Fibroblast of villous mesenchyme (primary cell): Measurements from ENCODE around the gene KCNIP1. TPM values are rescaled to one million over a fixed set of nuclear protein-coding genes. Genes with fewer than 3 reads are reported as not detected.

Experiments used
- DNase-seq: peaks from one replicate; pipeline ENCODE4 v3.0.0-alpha.2; 2010; ENCODE audit warnings: low read depth
- H3K4me3 ChIP-seq: 2 replicates; pipeline ENCODE4 v1.5.1; 2011; ENCODE audit warnings: low read depth, mild to moderate bottlenecking, low read length
- total RNA-seq: library from RNA; depleted of rRNA; stranded (reverse); fragments of >200 nt; gene quantifications from 2 replicates; pipeline ENCODE4 v1.2.3, GENCODE V29; 2012
- TF ChIP-seq, protein P1 (sequence below): IDR thresholded peaks from 2 replicates; pipeline ENCODE4 v1.5.1; 2012; ENCODE audit warnings: low read depth, mild to moderate bottlenecking, low read length; ENCODE audit not compliant: insufficient read depth

The KCNIP1 gene
- total RNA-seq, 1 donor = not detected

DNA sequence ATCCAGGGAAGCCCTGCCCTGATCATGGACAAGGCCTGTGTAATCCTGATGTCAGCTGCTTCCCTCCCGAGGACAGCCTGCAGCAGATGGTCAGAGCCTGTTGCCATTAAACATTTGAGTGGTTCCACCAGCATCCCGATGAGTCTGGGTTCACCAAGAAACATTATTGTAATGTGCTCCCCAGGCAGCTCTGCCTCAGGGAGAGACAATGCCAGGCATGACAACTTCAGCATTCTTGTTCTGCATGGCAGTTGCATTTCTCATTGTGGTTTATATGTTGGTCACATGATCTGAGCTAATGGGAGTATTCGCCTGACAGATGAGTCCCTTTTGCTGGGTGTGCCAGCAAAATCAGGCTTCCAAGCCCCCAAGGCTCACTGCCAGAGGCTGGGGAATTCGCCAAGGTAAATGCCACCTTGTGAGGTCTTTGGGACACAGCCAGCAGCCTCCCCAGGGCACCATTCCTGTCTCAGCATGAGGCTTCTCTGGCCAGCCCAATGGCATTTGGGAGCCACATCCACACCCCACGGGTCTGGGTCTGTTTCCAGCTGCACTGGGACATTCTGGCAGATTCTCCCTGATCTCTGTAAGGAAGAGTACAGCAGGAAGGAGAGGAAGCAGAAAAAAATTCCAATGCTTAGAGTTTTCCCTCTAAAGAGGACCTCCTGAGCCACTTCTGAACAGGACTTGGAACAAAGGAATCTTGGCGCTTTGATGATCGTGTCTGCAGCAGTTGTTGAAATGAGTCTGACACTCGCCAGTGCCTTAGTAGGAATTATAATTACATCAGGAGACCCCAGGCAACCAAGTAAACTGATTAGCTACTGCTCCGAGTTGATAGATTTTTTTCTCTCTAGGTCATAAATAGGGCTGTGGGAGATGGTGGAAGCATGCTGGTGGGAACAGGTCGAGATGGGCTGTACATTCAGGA lies 18.7 kb downstream of the KCNIP1 start:
- TF ChIP-seq, protein P1, sequence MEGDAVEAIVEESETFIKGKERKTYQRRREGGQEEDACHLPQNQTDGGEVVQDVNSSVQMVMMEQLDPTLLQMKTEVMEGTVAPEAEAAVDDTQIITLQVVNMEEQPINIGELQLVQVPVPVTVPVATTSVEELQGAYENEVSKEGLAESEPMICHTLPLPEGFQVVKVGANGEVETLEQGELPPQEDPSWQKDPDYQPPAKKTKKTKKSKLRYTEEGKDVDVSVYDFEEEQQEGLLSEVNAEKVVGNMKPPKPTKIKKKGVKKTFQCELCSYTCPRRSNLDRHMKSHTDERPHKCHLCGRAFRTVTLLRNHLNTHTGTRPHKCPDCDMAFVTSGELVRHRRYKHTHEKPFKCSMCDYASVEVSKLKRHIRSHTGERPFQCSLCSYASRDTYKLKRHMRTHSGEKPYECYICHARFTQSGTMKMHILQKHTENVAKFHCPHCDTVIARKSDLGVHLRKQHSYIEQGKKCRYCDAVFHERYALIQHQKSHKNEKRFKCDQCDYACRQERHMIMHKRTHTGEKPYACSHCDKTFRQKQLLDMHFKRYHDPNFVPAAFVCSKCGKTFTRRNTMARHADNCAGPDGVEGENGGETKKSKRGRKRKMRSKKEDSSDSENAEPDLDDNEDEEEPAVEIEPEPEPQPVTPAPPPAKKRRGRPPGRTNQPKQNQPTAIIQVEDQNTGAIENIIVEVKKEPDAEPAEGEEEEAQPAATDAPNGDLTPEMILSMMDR = no peak
- H3K4me3 ChIP-seq = no peak overlapping the region
- DNase-seq = no peak

DNA sequence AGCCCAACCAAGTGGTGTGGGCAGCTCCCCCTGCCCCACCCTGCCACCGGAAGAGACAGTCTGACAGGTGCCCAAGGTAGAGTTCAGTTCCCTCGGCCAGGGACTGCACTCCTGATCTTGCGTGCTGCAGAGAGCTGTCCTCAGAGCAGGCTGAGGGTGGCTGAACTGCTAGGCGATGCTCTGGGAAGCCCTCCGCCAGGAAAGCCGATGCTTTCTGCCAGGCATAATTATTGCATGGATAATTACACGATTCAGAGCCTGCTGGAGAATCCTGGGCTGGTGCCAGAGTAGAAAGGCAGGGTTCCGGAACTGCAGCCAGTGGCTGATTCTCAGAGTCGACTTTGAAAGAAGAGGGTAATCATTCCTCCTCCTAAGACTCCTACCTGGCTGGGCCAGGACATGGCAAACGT lies 19.3 kb downstream of the KCNIP1 start:
- no peak overlapping the region for H3K4me3 ChIP-seq
- DNase-seq = no peak
- TF ChIP-seq, protein P1 = no peak

DNA sequence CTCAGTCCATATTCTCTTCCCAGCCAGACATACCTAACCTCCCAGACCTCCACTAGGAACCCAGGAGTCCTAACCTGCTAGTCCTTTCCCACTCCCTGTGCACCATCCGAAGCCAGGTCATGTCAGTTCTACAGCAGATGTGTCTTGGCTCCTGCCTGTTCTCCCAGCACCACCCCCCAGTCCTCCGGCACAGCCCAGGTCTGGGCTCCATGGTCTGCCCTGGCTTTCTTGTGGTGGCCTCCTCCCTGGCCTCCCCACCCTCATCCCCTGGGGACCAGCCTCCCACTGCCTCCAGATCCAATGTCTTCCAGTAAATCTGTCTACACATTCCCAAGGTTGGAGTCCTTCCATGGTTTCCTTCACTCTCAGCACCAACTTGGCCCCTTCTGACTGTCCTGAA lies 20.0 kb downstream of the KCNIP1 start:
- TF ChIP-seq, protein P1 = no peak
- no peak for DNase-seq
- no peak overlapping the region for H3K4me3 ChIP-seq

DNA sequence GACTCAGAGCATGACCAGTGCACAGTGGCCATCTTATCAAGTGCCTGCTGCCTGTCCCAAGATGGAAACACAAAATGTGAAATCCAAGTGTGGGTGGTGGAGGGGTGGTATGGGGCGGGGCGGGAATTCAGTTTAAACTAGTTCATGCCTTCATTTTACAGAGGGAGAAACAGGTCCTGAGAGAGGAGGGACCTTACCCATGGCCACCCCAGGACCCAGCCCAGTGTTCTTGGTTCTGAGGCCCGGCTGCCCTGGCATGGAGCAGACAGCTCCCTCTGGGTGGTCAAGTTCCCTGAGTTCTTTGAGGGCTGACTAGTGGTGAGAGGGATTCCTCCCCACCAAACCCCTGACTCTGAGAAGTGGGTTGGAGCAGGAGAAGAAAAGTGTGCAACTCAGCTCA lies 20.8 kb downstream of the KCNIP1 start:
- no peak overlapping the region for H3K4me3 ChIP-seq
- DNase-seq = no peak
- TF ChIP-seq, protein P1 = no peak

DNA sequence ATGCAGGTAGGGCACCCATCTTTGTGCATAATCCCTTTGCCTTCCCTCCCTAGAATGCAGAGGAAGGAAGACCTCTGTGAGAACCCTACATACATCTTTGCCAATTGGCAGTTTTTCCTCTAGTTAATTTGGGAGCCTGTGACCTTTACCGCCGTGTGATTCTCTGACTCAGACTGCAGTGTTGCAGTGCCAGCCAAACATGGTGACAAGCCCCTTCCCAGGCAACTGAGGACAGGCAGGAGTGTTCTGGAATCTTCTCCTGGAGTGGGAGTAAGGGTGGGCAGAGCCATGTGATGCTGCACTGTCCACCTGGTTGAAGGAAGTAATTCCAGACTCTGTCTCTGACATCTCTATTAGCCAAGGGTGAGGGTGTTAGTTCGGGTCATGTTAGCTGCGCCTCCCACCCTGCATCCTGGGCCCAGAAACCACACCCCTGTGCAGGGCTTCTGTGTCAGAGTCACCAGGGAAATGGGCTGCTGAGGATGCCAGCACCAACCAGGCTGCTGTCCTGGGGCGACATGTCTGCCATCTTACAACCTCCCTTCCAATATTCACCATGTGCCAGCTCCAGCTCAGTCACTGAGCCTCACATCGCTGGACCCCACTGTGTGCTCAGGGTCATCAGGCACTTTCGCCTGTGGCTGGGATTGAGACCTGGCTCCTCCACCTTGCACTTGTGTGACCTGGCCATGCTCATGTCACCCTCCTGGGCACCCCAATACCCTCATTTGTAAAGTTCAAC lies 21.8 kb downstream of the KCNIP1 start:
- DNase-seq = no peak
- TF ChIP-seq, protein P1 = no peak

DNA sequence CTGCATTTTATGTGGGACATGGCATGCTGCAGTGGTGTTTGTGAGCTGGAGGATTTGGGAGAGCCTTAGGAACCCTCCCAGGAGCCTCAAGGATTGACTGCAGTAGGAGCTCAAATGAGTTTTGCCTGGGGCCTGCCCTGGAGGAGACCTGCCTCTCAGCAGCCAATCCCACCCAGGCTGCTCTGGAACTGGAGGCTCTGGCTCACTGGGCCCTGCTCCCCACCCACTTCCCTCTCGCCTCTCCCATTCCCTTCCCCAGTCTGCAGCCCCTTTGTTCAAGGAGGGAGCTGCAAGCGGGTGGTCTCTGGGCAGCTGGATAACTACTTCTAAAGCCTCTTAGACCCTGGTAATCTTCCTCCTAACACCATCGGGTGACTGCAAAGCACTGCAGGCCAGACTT lies 24.2 kb downstream of the KCNIP1 start:
- no peak for DNase-seq
- TF ChIP-seq, protein P1 = no peak
- no peak overlapping the region for H3K4me3 ChIP-seq

More for the DNA sequence above, 21.8 kb downstream of the KCNIP1 start:
- no peak overlapping the region for H3K4me3 ChIP-seq
